ENCODE measurements around the gene ZEB2. TPM values are rescaled to one million over a fixed set of nuclear protein-coding genes. Genes with fewer than 3 reads are reported as not detected.

Gene ZEB2
- total RNA-seq, 1 donor from 2014 or later, result 139 TPM

GRCh38 chr2:144511937-144512336, 8.0 kb downstream of the ZEB2 start:
- Mint-ChIP-seq H3K4me1 (ENCODE audit: unreplicated experiment) (peaks cover 85% of the 10 kb centered on the region), H3K4me3 (ENCODE audit: unreplicated experiment) (peak overlapping the region; percentile 80), H3K27ac (ENCODE audit: unreplicated experiment) (peak overlapping the region; percentile 98), H3K9me3 (ENCODE audit: unreplicated experiment) (no peaks in the 10 kb centered on the region), H3K36me3 (ENCODE audit: unreplicated experiment) (peaks cover 6% of the 10 kb centered on the region), H3K27me3 (ENCODE audit: unreplicated experiment) (no peaks in the 10 kb centered on the region)
- DNase-seq (ENCODE audit: extremely low spot score, unreplicated experiment), result no peak
- peak; percentile 13 for TF ChIP-seq CTCF (IDR thresholded peaks at IDR 0.05)

GRCh38 chr2:144511226-144511810, 8.6 kb downstream of the ZEB2 start:
- Mint-ChIP-seq H3K36me3 (ENCODE audit: unreplicated experiment) (peaks cover 6% of the 10 kb centered on the region), H3K4me3 (ENCODE audit: unreplicated experiment) (peak overlapping the region; percentile 80), H3K9me3 (ENCODE audit: unreplicated experiment) (no peaks in the 10 kb centered on the region), H3K27ac (ENCODE audit: unreplicated experiment) (peak overlapping the region; percentile 98), H3K4me1 (ENCODE audit: unreplicated experiment) (peaks cover 91% of the 10 kb centered on the region), H3K27me3 (ENCODE audit: unreplicated experiment) (no peaks in the 10 kb centered on the region)
- DNase-seq (ENCODE audit: extremely low spot score, unreplicated experiment), result no peak
- no peak for TF ChIP-seq CTCF (IDR thresholded peaks at IDR 0.05)

- peak overlapping the region; percentile 80 for H3K4me3 Mint-ChIP-seq (ENCODE audit: unreplicated experiment)
- H3K27me3 Mint-ChIP-seq (ENCODE audit: unreplicated experiment), result no peaks in the 10 kb centered on the region
Measured at GRCh38 chr2:144510294-144510991, 9.5 kb downstream of the ZEB2 start.

GRCh38 chr2:144509879-144510221, 10.1 kb downstream of the ZEB2 start:
- Mint-ChIP-seq H3K36me3 (ENCODE audit: unreplicated experiment) (peaks cover 7% of the 10 kb centered on the region), H3K4me1 (ENCODE audit: unreplicated experiment) (peaks cover 99% of the 10 kb centered on the region), H3K27me3 (ENCODE audit: unreplicated experiment) (no peaks in the 10 kb centered on the region), H3K27ac (ENCODE audit: unreplicated experiment) (peak overlapping the region; percentile 98), H3K9me3 (ENCODE audit: unreplicated experiment) (no peaks in the 10 kb centered on the region), H3K4me3 (ENCODE audit: unreplicated experiment) (peak overlapping the region; percentile 11)
- TF ChIP-seq CTCF (IDR thresholded peaks at IDR 0.05), result no peak
- DNase-seq (ENCODE audit: extremely low spot score, unreplicated experiment), result no peak

More at GRCh38 chr2:144510294-144510991, 9.5 kb downstream of the ZEB2 start:
- no peak for DNase-seq (ENCODE audit: extremely low spot score, unreplicated experiment)
- peak overlapping the region; percentile 98 for H3K27ac Mint-ChIP-seq (ENCODE audit: unreplicated experiment)
- H3K4me1 Mint-ChIP-seq (ENCODE audit: unreplicated experiment), result peaks cover 99% of the 10 kb centered on the region
- no peak for TF ChIP-seq CTCF (IDR thresholded peaks at IDR 0.05)
- no peaks in the 10 kb centered on the region for H3K9me3 Mint-ChIP-seq (ENCODE audit: unreplicated experiment)
- H3K36me3 Mint-ChIP-seq (ENCODE audit: unreplicated experiment), result peaks cover 7% of the 10 kb centered on the region

GRCh38 chr2:144509001-144509878, 10.7 kb downstream of the ZEB2 start:
- TF ChIP-seq CTCF (IDR thresholded peaks at IDR 0.05), result no peak
- no peak for DNase-seq (ENCODE audit: extremely low spot score, unreplicated experiment)
- H3K4me3 Mint-ChIP-seq (ENCODE audit: unreplicated experiment), result peak overlapping the region; percentile 11
- no peaks in the 10 kb centered on the region for H3K27me3 Mint-ChIP-seq (ENCODE audit: unreplicated experiment)
- peak overlapping the region; percentile 98 for H3K27ac Mint-ChIP-seq (ENCODE audit: unreplicated experiment)
- peaks cover 5% of the 10 kb centered on the region for H3K36me3 Mint-ChIP-seq (ENCODE audit: unreplicated experiment)
- H3K4me1 Mint-ChIP-seq (ENCODE audit: unreplicated experiment), result peaks cover 99% of the 10 kb centered on the region
- H3K9me3 Mint-ChIP-seq (ENCODE audit: unreplicated experiment), result no peaks in the 10 kb centered on the region
